Embryonic facial prominence (tissue), 1 donor: Measurements from ENCODE around the gene SCYL2.
"Not testable (repeated sequence)": the region's sequence is repeated elsewhere in the genome, so short reads cannot be mapped to it uniquely, and the experiment has no call there.

Experiments
- DNase-seq: peaks from one replicate; pipeline ENCODE4 v3.0.0-alpha.2; 2016; ENCODE audit errors: extremely low spot score

SCYL2 gene

GRCh38 chr12:100329800-100330199 is 62.8 kb downstream of the SCYL2 start:
- DNase-seq: no peak

- DNase-seq: no peak
Observed at GRCh38 chr12:100331871-100332270, 64.9 kb downstream of the SCYL2 start.

- no peak for DNase-seq
Observed at GRCh38 chr12:100332852-100333251, 65.9 kb downstream of the SCYL2 start.

- DNase-seq: no peak
Observed at GRCh38 chr12:100337299-100337698, 70.3 kb downstream of the SCYL2 start.

GRCh38 chr12:100337727-100338126 is 70.8 kb downstream of the SCYL2 start:
- DNase-seq: no peak

- DNase-seq: no peak
Observed at GRCh38 chr12:100339071-100339470, 72.1 kb downstream of the SCYL2 start.

GRCh38 chr12:100342897-100343296 is 75.9 kb downstream of the SCYL2 start:
- DNase-seq: not testable (repeated sequence)

- not testable (repeated sequence) for DNase-seq
Observed at GRCh38 chr12:100344351-100344750, 77.4 kb downstream of the SCYL2 start.

- DNase-seq: no peak
Observed at GRCh38 chr12:100345020-100345767, 78.2 kb downstream of the SCYL2 start.

- no peak for DNase-seq
Observed at GRCh38 chr12:100346660-100347059, 79.7 kb downstream of the SCYL2 start.

GRCh38 chr12:100348657-100349454 is 81.9 kb downstream of the SCYL2 start:
- no peak for DNase-seq

GRCh38 chr12:100356644-100357223 is 89.8 kb downstream of the SCYL2 start, which contains the start of gene SLC17A8:
TSS of gene SLC17A8 (plus strand) at chr12:100357074. CDS start at chr12:100357392, 318 bp downstream.
- DNase-seq: no peak

GRCh38 chr12:100359248-100359647 is 92.3 kb downstream of the SCYL2 start:
- no peak for DNase-seq

- DNase-seq: no peak
Observed at GRCh38 chr12:100359822-100360221, 92.8 kb downstream of the SCYL2 start.

GRCh38 chr12:100360450-100360849 is 93.5 kb downstream of the SCYL2 start:
- DNase-seq: no peak

- no peak for DNase-seq
Observed at GRCh38 chr12:100364324-100364723, 97.3 kb downstream of the SCYL2 start.

- DNase-seq: no peak
Observed at GRCh38 chr12:100365411-100365810, 98.4 kb downstream of the SCYL2 start.

- DNase-seq: no peak
Observed at GRCh38 chr12:100368066-100368465, 101.1 kb downstream of the SCYL2 start.

GRCh38 chr12:100371146-100371545 is 104.2 kb downstream of the SCYL2 start:
- no peak for DNase-seq

GRCh38 chr12:100372853-100373640 is 106.1 kb downstream of the SCYL2 start:
- no peak for DNase-seq

- no peak for DNase-seq
Observed at GRCh38 chr12:100375038-100375735, 108.2 kb downstream of the SCYL2 start.
